GM19193 (cell line): ENCODE measurements around the gene INTS6.
A peak's percentile ranks its signal among the peaks of the same experiment; 100 is the strongest.

Source experiments
- POLR2A ChIP-seq: IDR thresholded peaks from 4 replicates; pipeline ENCODE4 v1.6.1; 2011; ENCODE audit not compliant: insufficient read depth, insufficient read length; ENCODE audit errors: extremely low read depth

Gene INTS6

DNA sequence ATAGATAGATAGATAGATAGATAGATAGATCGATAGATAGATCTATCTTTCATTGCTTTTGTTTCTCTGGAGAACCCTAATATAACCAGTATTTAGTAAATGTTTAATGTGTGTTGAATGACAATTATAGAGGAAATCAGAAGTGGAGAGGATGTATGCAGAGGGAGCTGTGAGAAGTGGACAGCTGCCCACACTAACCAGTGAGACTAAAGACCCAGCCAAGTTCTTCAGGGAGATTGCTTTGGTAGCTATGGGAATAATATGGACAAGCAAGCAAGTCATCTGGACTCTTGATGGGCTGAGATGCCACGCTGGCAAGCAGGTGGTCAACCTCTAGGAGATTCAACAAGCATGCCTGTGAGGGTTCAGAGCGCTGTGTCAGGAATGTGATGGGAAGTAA lies 14.9 kb upstream of the INTS6 start:
- TF ChIP-seq POLR2A, result no peak

DNA sequence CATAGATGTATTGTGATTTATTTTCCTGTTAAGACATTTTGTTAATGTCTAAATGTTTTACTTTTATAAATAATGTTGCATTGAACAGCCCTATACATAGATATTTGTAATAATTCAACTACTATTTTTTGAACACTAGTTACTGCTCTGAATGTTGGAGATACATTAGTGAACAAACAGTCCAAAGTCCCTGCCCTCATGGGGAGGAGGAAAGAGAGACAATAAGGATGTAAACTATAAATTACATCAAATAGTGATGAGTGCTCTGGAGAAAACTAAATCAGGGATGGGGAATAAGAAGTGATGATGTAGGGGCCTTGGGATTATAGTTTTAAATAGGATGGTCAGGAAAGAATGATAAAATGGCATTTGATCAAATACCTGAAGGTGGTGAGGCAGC lies 12.3 kb upstream of the INTS6 start:
- no peak for TF ChIP-seq POLR2A

- no peak for TF ChIP-seq POLR2A
Observed at GRCh38 chr13:51457086-51457815, 4.4 kb upstream of the INTS6 start.

- TF ChIP-seq POLR2A, result no peak
Observed at GRCh38 chr13:51456510-51456909, 3.7 kb upstream of the INTS6 start.

GRCh38 chr13:51455532-51455931 lies 2.7 kb upstream of the INTS6 start:
- no peak for TF ChIP-seq POLR2A

DNA sequence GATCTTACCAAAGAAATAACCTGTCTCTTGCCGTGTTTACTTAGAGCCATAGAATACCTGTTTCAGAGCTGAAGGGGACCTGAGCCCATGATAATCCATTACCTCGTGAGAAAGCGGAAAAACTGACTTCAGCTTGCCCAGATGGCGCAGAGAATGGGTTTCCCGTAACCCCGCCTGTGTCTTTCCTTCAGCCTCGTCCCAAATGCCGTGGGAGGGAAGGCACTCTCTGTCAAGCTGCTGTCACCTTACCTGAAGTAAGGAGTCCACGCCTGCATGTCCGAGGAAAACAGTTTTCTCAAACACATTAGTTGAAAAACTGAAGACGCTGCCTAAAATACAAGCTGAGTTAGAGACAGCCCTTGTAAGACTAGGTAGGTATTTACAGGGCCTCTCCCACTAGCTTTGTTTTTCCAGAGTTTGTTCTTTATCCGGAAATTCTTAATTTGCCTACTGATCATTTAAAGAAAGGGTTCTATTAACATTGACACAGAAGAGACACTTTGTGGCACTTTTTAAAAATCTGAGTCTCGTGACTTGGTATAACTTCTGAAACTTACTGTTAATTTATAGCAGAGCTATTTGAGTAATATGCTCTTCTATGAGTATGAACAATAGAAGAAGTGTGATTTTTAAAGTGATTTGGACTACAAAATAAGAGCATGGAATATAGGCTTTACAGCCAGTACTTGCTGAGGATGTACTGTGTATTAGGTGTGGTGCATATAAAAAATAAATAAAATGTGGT lies 1.3 kb upstream of the INTS6 start:
- no peak for TF ChIP-seq POLR2A

DNA sequence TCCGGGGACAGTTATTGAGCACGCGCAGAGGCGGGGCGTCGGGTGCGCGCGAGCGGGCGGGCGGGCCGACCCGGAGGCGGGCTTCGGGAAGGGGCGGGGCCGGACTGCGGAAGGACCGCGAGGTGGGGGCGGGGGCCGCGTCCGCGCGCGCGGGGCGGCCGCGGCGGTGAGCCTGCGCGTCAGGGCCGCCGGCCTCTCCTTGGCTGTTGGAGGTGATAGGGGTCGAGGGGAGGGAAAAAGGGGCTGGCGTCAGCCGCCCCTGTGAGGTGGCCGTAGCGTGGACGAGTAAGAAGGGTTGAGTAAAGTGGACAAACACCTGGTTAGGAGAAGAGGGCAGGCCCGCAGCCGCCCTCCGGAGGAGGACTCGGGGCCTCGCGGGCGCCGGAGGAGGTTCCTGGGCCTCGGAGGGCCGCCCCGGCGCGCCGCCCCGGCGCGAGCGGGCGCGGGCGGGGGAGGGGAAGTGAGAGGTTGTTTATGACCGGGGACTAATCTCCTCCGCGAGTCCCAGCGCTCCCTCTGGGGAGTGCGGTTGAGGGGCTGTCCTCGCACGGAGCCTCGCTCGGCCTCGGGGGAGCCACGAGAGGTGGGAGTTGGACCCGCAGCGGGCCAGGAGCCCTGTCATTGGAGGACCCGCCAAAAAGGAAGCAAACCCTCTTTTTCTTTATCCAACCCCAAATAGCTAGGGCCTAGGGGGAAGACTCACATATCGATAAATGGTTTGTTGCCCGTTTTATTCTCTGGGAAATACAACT lies 547 bp upstream of the INTS6 start:
- TF ChIP-seq POLR2A, result peak; percentile 62

DNA sequence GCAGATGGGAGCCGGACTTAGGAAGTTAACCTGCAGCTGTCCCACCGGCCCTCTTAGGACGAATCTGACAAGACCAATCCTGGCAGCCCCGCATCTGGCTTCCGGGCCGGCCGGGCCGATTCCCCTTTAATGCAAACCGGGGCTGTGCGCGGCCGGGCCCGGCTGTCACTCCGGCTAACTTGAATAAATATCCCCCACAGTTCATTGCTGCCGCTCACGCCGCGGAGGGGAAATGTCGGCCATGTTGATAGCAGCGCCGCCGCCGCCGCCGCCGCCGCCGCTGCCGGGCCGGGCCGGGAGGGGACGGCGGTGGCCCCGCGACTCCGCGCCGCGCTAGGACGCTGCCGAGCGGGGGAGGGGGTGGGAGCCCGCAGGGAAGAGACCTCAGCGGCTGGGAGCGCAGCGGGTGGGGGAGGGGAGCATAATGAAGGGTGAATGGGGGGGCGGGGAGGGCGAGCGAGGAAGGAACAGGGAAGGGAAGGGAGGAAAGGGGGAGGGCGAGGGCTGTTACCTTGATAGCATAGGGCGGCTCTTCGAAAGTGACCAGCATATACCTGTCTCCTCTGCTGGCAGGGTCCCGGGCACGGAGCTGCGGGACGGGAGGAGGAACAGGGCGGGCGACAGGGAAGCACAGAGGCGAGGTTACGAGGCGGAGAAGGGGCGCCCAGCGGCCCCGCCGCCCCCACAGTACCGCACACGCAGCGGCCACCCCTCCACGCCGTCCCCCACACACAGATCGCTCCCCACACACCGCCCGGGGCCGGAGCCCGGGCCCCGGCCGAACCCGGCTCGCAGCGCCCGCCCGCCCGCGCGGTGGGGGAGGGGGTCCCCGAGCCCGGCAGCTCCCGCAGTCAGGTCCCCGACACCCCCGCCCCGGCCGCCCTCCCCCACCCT lies 1.1 kb downstream of the INTS6 start:
- TF ChIP-seq POLR2A, result peak; percentile 61

GRCh38 chr13:51451134-51451466 lies 1.7 kb downstream of the INTS6 start:
- no peak for TF ChIP-seq POLR2A

- TF ChIP-seq POLR2A, result no peak
Observed at GRCh38 chr13:51449018-51449417, 3.8 kb downstream of the INTS6 start.

DNA sequence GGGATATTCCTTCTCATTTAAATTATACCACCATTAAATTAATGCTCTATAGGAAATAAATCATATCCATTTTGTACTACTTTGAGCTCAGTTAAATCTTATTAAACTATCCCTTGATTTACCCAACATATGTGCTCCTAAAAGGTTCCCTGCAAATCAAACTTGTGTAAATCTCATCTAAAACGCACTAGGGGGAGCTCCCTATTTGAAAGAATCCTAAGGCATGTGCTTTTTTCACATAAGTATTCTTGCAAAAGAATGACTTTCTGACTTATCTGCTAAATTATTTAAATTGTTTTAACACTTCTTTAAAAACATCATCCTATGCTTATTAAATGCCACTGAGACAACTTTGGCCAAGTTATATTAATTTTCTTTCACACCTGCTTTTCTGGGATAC lies 7.9 kb downstream of the INTS6 start:
- TF ChIP-seq POLR2A, result no peak

DNA sequence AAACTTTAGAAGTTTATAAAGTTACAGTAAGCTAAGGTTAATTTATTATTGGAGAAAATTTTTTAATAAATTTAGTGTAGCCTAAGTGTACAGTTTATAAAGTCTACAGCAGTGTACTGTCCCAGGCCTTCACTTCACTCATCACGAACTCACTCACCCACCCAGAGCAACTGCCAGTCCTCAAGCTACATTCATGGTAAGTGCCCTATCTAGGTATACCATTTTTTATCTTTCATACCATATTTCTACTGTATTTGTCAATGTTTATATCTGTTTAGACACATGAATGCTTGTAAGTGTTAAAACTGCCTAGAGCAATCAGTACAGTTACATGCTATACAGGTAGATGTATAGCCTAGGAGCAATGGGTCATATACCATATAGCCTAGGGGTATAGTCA lies 12.5 kb downstream of the INTS6 start:
- TF ChIP-seq POLR2A, result no peak

- no peak for TF ChIP-seq POLR2A
Observed at GRCh38 chr13:51437550-51438127, 15.2 kb downstream of the INTS6 start.

DNA sequence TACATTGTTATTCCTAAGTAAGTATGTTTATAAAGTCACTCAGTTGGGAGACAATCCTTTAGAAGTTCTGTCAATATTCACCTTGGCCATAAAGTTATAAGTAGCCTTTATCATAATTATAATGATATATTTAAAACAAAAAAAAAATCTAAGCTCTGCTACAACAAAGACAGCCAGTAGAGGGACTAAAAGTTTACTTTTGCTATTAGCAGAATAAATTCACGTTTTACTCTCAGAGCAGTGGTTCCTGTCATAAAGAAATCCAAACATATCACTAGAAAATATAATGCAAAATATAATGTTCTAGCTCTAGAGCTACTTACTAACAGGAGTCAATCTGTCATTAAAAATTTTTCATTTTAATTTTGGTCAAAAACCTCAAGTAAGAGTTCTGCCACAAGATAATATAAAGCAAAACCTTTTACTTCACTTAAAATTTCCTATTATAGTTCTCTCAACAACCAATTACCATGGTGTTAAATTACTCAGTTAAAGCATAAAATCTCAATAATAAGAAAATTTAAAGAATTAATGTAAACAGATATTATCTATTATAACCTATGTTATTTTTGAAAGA lies 17.7 kb downstream of the INTS6 start:
- TF ChIP-seq POLR2A, result no peak
